Stimulated activated naive CD8-positive, alpha-beta T cell treated with anti-CD3 and anti-CD28 coated beads, Interleukin-15, Interleukin-2, amounts not matched to agents 100 U/mL and 50 U/mL, for 24 hours (primary cell): ENCODE data around the gene PADI2.
A peak's percentile ranks its signal among the peaks of the same experiment; 100 is the strongest.

Source experiments
- ATAC-seq: fragments of 150-1000 bp; cut with Tn5 transposase; one replicate; pipeline ENCODE4 v1.10.0; 2021
- DNase-seq: peaks from one replicate; pipeline ENCODE4 v3.0.0; 2021

Gene PADI2

GRCh38 chr1:17139637-17140036 lies 20.4 kb upstream of the PADI2 start:
- no peak for DNase-seq
- ATAC-seq = no peak

- ATAC-seq (no peak), DNase-seq (no peak)
These were observed 18.2 kb upstream of the PADI2 start for GRCh38 chr1:17137441-17137840.

- ATAC-seq (no peak), DNase-seq (no peak)
These were observed 17.7 kb upstream of the PADI2 start for GRCh38 chr1:17136936-17137335.

GRCh38 chr1:17136145-17136544 lies 16.9 kb upstream of the PADI2 start:
- ATAC-seq = no peak
- no peak for DNase-seq

- peak; percentile 49 for ATAC-seq
These were observed 16.3 kb upstream of the PADI2 start for GRCh38 chr1:17135530-17135929.

GRCh38 chr1:17134724-17135123 lies 15.5 kb upstream of the PADI2 start:
- no peak for ATAC-seq

More at GRCh38 chr1:17135530-17135929, 16.3 kb upstream of the PADI2 start:
- no peak for DNase-seq

GRCh38 chr1:17134034-17134433 lies 14.8 kb upstream of the PADI2 start:
- DNase-seq (no peak), ATAC-seq (no peak)

More at GRCh38 chr1:17134724-17135123, 15.5 kb upstream of the PADI2 start:
- no peak for DNase-seq

- ATAC-seq (no peak), DNase-seq (no peak)
These were observed 10.9 kb upstream of the PADI2 start for GRCh38 chr1:17130138-17130635.

GRCh38 chr1:17128361-17128760 lies 9.1 kb upstream of the PADI2 start:
- no peak for DNase-seq
- no peak for ATAC-seq

GRCh38 chr1:17125756-17126237 lies 6.5 kb upstream of the PADI2 start:
- ATAC-seq (peak; percentile 85), DNase-seq (peak; percentile 91)

- DNase-seq = no peak
These were observed 4.2 kb upstream of the PADI2 start for GRCh38 chr1:17123196-17124045.

GRCh38 chr1:17122521-17123164 lies 3.4 kb upstream of the PADI2 start:
- no peak for DNase-seq
- ATAC-seq = no peak

More at GRCh38 chr1:17123196-17124045, 4.2 kb upstream of the PADI2 start:
- no peak for ATAC-seq

- ATAC-seq = no peak
- no peak for DNase-seq
These were observed 2.6 kb upstream of the PADI2 start for GRCh38 chr1:17121881-17122280.

GRCh38 chr1:17120962-17121837 lies 1.9 kb upstream of the PADI2 start:
- ATAC-seq (no peak), DNase-seq (no peak)

GRCh38 chr1:17120481-17120877 lies 1.2 kb upstream of the PADI2 start:
- DNase-seq (no peak), ATAC-seq (no peak)

- DNase-seq (no peak), ATAC-seq (no peak)
These were observed 676 bp upstream of the PADI2 start for GRCh38 chr1:17119773-17120480.

- DNase-seq (no peak), ATAC-seq (no peak)
These were observed 560 bp downstream of the PADI2 start for GRCh38 chr1:17118706-17119075.

GRCh38 chr1:17118268-17118667 lies 983 bp downstream of the PADI2 start:
- no peak for DNase-seq
- no peak for ATAC-seq

- ATAC-seq (no peak), DNase-seq (no peak)
These were observed 1.6 kb downstream of the PADI2 start for GRCh38 chr1:17117451-17118265.

- DNase-seq (no peak), ATAC-seq (no peak)
These were observed 2.6 kb downstream of the PADI2 start for GRCh38 chr1:17116643-17117042.

GRCh38 chr1:17113963-17114362 lies 5.3 kb downstream of the PADI2 start:
- no peak for ATAC-seq
- DNase-seq = no peak
